ENCODE data around the gene SGCD. TPM values are rescaled to one million over a fixed set of nuclear protein-coding genes. Genes with fewer than 3 reads are reported as not detected.

SGCD gene
- total RNA-seq, 4 donors from 2014 or later: 1.1 to 8.2 (median 4.4) TPM

GRCh38 chr5:156388233-156388632 lies 61.3 kb downstream of the SGCD start:
- no peak for ATAC-seq (ENCODE audit: low FRiP score)
- TF ChIP-seq CTCF (IDR thresholded peaks at IDR 0.05): no peak
- no peak for DNase-seq (ENCODE audit: low spot score)

- no peak for TF ChIP-seq CTCF (IDR thresholded peaks at IDR 0.05)
- ATAC-seq (ENCODE audit: low FRiP score) (no peak), DNase-seq (ENCODE audit: low spot score) (no peak)
These were observed 64.2 kb downstream of the SGCD start for GRCh38 chr5:156391139-156391538.

- DNase-seq (ENCODE audit: low spot score) (no peak), ATAC-seq (ENCODE audit: low FRiP score) (no peak)
- no peak for TF ChIP-seq CTCF (IDR thresholded peaks at IDR 0.05)
These were observed 67.0 kb downstream of the SGCD start for GRCh38 chr5:156393980-156394379.

GRCh38 chr5:156394642-156395305 lies 67.8 kb downstream of the SGCD start:
- ATAC-seq (ENCODE audit: low FRiP score) (no peak), DNase-seq (ENCODE audit: low spot score) (no peak)
- no peak for TF ChIP-seq CTCF (IDR thresholded peaks at IDR 0.05)

GRCh38 chr5:156395306-156395675 lies 68.3 kb downstream of the SGCD start:
- TF ChIP-seq CTCF (IDR thresholded peaks at IDR 0.05): no peak
- no peak for DNase-seq (ENCODE audit: low spot score)
- no peak for ATAC-seq (ENCODE audit: low FRiP score)

DNA sequence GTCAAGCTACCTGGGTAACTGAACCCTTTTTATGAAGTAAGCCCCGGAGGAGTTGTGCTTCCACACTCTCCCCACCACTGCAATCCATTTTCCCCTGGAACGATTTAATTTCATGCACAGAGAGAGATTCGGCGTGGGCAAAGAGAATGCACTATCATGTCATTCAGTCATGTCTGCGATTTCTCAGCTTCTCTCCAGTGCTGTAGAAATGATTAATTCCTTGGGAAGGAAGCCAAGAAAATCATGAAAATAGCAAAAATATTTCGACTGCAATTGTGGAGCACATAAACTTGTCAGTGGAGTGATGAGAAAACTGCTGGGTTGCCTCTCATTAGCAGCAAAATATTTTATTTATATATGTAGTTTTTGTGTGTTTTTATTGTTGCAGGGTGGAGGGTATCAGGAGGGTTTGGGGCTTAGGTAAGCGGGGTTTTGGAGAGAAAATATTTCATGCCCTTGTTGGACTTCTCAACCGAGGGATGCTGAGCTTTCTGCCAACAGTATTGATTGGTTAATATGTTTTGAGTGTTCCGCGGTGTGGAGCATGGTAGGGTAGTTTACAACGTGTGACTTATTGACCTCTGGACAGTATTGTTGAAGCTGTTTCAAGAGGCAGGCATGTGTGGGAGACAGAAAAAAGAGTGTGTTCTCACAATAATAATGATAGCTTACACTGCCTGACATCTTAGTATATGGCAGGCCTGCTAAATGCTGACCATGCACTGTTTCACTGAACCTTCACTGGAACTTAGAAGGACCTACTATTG lies 69.3 kb downstream of the SGCD start:
- peak; percentile 54 for ATAC-seq (ENCODE audit: low FRiP score)
- DNase-seq (ENCODE audit: low spot score): no peak
- TF ChIP-seq CTCF (IDR thresholded peaks at IDR 0.05): no peak

DNA sequence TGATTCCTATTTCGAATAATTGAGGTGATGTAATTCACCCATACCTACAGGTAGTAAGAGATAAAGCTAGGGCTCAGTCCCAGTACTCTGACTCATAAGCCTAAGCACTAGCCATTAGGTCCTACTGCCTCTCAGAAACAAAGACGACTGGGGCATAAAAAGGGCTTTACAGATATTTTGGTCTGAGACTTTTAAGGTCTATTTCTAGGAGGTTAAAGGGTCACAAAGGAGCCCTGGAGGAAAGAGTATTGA lies 69.8 kb downstream of the SGCD start:
- no peak for TF ChIP-seq CTCF (IDR thresholded peaks at IDR 0.05)
- ATAC-seq (ENCODE audit: low FRiP score): peak; percentile 64

More for the DNA sequence above, 69.8 kb downstream of the SGCD start:
- no peak for DNase-seq (ENCODE audit: low spot score)
